ENCODE results near the gene RAPGEF4. TPM values are rescaled to one million over a fixed set of nuclear protein-coding genes. Genes with fewer than 3 reads are reported as not detected.

RAPGEF4 gene
- total and polyA plus RNA-seq, 2 of the 13 experiments (the other 11 are each of a cell fraction or from before 2014, with no cell fraction given), result 0.78 to 0.91 TPM

DNA sequence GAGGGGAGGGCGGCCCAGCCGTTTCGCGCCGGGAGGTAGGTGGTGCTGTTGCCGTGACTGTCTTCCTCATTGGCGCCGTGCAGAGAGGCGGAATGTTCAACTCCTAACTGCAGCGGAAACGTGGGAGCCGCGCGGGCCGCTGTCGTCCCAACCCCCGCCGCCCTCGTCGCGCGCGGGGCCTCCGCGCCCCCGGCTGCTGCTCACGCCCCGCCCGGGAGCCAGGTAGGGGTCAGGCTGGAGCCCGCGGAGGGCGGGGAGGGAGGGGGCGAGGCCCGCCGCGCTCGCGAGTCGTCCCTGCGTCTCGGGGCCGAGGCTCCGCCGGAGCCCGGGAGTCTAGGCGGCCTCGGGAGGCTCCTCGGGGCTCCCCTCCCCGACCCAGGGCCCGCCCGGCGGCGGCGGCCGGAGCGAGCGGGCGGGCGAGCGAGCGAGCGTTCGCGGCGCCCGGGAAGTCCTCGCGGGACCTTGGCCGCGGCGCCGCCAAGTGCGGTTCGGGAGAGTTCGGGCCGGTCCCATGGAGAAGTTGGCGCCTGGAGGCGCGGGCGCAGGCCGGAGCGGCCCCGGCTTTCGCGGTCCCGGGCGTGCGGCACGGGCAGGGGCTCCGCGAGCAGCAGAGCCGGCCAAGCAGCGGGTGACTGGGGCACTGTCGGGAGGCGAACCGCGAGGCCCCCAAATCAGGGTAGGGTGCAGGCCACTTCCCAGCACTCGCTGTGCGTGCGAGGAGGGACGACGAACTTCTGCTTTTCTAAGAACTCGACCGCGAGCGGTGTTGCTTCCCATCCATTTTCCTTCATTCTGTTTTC is 340.3 kb downstream of the RAPGEF4 start, which contains the start of gene MAP3K20 (continued):
- TF ChIP-seq FOXP4 (CRISPR knock-in tag; IDR thresholded peaks at IDR 0.05) (0 out of 2 replicates have a peak, but pooled peaks have one; percentile 18), ZNF318 (CRISPR knock-in tag; IDR thresholded peaks at IDR 0.05) (no peak), ZNF12 (CRISPR knock-in tag; IDR thresholded peaks at IDR 0.05) (no peak), ZFY (CRISPR knock-in tag; IDR thresholded peaks at IDR 0.05) (peak; percentile 89), SIN3B (IDR thresholded peaks at IDR 0.05; ENCODE audit: low read length) (no peak), ATF6 (CRISPR knock-in tag; conservative IDR thresholded peaks at IDR 0.05) (no peak), TEF (CRISPR knock-in tag; IDR thresholded peaks at IDR 0.05) (no peak), CCDC6 (CRISPR knock-in tag; IDR thresholded peaks at IDR 0.05) (0 out of 2 replicates have a peak, but pooled peaks have one; percentile 66), ZNF101 (CRISPR knock-in tag; IDR thresholded peaks at IDR 0.05; ENCODE audit: borderline replicate concordance, low read depth) (no peak), IRF1 (CRISPR knock-in tag; IDR thresholded peaks at IDR 0.05; ENCODE audit: low read depth) (no peak), TRIM24 (CRISPR knock-in tag; IDR thresholded peaks at IDR 0.05) (peak; percentile 26; the same call in 1 of the 2 replicates)
- TF ChIP-seq, protein P1, sequence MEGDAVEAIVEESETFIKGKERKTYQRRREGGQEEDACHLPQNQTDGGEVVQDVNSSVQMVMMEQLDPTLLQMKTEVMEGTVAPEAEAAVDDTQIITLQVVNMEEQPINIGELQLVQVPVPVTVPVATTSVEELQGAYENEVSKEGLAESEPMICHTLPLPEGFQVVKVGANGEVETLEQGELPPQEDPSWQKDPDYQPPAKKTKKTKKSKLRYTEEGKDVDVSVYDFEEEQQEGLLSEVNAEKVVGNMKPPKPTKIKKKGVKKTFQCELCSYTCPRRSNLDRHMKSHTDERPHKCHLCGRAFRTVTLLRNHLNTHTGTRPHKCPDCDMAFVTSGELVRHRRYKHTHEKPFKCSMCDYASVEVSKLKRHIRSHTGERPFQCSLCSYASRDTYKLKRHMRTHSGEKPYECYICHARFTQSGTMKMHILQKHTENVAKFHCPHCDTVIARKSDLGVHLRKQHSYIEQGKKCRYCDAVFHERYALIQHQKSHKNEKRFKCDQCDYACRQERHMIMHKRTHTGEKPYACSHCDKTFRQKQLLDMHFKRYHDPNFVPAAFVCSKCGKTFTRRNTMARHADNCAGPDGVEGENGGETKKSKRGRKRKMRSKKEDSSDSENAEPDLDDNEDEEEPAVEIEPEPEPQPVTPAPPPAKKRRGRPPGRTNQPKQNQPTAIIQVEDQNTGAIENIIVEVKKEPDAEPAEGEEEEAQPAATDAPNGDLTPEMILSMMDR (CRISPR knock-in tag; IDR thresholded peaks at IDR 0.05), result peak; percentile 74

All from HepG2 (cell line).